ENCODE measurements around the gene CDHR3. TPM values are rescaled to one million over a fixed set of nuclear protein-coding genes. Genes with fewer than 3 reads are reported as not detected.

The CDHR3 gene
- total and polyA plus RNA-seq, 10 of the 15 experiments (the other 5 are each of a cell fraction or from before 2014, with no cell fraction given): 0.06 to 0.11 TPM; not detected in 8

DNA sequence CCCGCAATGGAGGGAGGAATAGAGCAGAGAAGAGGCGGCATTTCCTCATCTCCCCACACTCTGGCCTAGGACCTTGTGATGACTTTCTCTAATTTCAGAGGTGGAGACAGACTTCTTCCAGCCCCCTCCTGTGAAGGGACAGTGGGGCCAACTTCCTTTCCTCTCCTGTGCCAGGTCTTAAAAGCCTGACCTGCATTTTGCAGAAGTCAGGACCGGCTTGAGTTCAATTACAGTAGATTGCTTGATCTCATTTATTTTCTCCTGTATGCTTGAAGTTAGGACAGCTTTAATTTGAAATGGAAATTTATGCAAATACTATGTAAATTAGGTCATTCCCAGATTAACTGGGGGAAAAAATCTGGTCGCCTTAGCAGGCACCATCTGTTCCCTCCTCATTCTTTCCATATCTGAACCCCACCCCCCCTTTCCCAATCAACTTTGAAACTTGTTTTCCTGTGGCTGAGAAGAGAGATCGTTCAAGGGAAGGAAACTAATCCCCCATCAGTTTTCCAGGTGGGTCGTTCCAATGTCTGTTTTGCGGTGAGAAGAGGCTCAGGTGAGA is 92.0 kb downstream of the CDHR3 start:
- H3K27me3 ChIP-seq (replicated peaks in 1 of 2; ENCODE audit: control insufficient read depth in 2 of 2, insufficient read depth in 2 of 2, low read length in 1 of 2): 0 out of 4 replicates have a peak, but pooled peaks cover 0 to 1% of the 10 kb centered on the region in 2 experiments
- H3K9me3 ChIP-seq (replicated peaks; ENCODE audit: control insufficient read depth, insufficient read depth, low read length): peaks cover 2% of the 10 kb centered on the region; the same call in 1 of the 3 replicates
- no peaks in the 10 kb centered on the region for H3K79me2 ChIP-seq (ENCODE audit: control insufficient read depth, insufficient read depth, low read length)
- no peak overlapping the region for H3K4me2 ChIP-seq (ENCODE audit: control insufficient read depth, insufficient read depth)
- no peak overlapping the region for H3K27ac ChIP-seq (ENCODE audit: control insufficient read depth, insufficient read depth)
- no peak for ATAC-seq
- RAD21 ChIA-PET (ENCODE audit: unreplicated experiment): interaction anchor here (5.0 kb wide), 1 partner anchor 99 kb away, joined by 133 read pairs; no protein-coding TSS in a partner anchor
- POLR2A ChIA-PET: no interaction called here
- SMC1A ChIA-PET (ENCODE audit: uncharacterized antibody, unreplicated experiment): interaction anchor here (1.4 to 8.8 kb wide), 5 partner anchors 18 to 110 kb away, joined by 4 to 223 read pairs (median 26); no protein-coding TSS in a partner anchor
- in situ Hi-C loops (cut with MboI) (loop anchor here (5.0 kb wide), 1 partner anchor 97 kb away; no protein-coding TSS in a partner anchor), intact Hi-C loops (cut with micrococcal nuclease; ENCODE audit: unreplicated experiment) (loop anchor here (10.0 kb wide), 1 partner anchor 410 kb away; no protein-coding TSS in a partner anchor)
- FAIRE-seq: no peak
- H2AFZ ChIP-seq (ENCODE audit: control insufficient read depth, low read depth, low read length): no peak overlapping the region
- CTCF ChIA-PET: interaction anchor here (1.5 to 9.2 kb wide), 6 partner anchors 16 to 111 kb away, joined by 4 to 288 read pairs (median 48); partner anchors contain the start of gene SYPL1
- TF ChIP-seq ZNF622 (IDR thresholded peaks at IDR 0.05): no peak
- TF ChIP-seq, protein P1, sequence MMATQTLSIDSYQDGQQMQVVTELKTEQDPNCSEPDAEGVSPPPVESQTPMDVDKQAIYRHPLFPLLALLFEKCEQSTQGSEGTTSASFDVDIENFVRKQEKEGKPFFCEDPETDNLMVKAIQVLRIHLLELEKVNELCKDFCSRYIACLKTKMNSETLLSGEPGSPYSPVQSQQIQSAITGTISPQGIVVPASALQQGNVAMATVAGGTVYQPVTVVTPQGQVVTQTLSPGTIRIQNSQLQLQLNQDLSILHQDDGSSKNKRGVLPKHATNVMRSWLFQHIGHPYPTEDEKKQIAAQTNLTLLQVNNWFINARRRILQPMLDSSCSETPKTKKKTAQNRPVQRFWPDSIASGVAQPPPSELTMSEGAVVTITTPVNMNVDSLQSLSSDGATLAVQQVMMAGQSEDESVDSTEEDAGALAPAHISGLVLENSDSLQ (IDR thresholded peaks at IDR 0.05): no peak
- no peak for TF ChIP-seq ZNF207 (IDR thresholded peaks at IDR 0.05; ENCODE audit: borderline replicate concordance)
- TF ChIP-seq, protein P2, sequence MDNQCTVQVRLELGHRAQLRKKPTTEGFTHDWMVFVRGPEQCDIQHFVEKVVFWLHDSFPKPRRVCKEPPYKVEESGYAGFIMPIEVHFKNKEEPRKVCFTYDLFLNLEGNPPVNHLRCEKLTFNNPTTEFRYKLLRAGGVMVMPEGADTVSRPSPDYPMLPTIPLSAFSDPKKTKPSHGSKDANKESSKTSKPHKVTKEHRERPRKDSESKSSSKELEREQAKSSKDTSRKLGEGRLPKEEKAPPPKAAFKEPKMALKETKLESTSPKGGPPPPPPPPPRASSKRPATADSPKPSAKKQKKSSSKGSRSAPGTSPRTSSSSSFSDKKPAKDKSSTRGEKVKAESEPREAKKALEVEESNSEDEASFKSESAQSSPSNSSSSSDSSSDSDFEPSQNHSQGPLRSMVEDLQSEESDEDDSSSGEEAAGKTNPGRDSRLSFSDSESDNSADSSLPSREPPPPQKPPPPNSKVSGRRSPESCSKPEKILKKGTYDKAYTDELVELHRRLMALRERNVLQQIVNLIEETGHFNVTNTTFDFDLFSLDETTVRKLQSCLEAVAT (IDR thresholded peaks at IDR 0.05): no peak
- TF ChIP-seq, protein P3, sequence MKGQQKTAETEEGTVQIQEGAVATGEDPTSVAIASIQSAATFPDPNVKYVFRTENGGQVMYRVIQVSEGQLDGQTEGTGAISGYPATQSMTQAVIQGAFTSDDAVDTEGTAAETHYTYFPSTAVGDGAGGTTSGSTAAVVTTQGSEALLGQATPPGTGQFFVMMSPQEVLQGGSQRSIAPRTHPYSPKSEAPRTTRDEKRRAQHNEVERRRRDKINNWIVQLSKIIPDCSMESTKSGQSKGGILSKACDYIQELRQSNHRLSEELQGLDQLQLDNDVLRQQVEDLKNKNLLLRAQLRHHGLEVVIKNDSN (IDR thresholded peaks at IDR 0.05; ENCODE audit: borderline replicate concordance, extremely low read length, insufficient read depth, low read depth, low read length): no peak
- no peak for TF ChIP-seq MTA3 (IDR thresholded peaks at IDR 0.05; ENCODE audit: borderline replicate concordance, low read length)
- TF ChIP-seq IRF4 (IDR thresholded peaks at IDR 0.05; ENCODE audit: low read depth, low read length): no peak
- no peak for TF ChIP-seq SPI1 (IDR thresholded peaks at IDR 0.05; ENCODE audit: borderline replicate concordance, insufficient read depth, low read depth, low read length)
- TF ChIP-seq CHD1 (IDR thresholded peaks at IDR 0.05; ENCODE audit: low read depth, low read length): no peak
- TF ChIP-seq HDAC6 (IDR thresholded peaks at IDR 0.05; ENCODE audit: unreplicated experiment): no peak
- TF ChIP-seq ZZZ3 (IDR thresholded peaks at IDR 0.05; ENCODE audit: control insufficient read depth, insufficient read length, low read depth): no peak
- TF ChIP-seq CEBPB (IDR thresholded peaks at IDR 0.05; ENCODE audit: borderline replicate concordance in 1 of 2, low read depth in 2 of 2, low read length in 2 of 2): no peak
- TF ChIP-seq, protein P4, sequence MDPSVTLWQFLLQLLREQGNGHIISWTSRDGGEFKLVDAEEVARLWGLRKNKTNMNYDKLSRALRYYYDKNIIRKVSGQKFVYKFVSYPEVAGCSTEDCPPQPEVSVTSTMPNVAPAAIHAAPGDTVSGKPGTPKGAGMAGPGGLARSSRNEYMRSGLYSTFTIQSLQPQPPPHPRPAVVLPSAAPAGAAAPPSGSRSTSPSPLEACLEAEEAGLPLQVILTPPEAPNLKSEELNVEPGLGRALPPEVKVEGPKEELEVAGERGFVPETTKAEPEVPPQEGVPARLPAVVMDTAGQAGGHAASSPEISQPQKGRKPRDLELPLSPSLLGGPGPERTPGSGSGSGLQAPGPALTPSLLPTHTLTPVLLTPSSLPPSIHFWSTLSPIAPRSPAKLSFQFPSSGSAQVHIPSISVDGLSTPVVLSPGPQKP (IDR thresholded peaks at IDR 0.05; ENCODE audit: low read depth, low read length): no peak
- TF ChIP-seq MEF2B (IDR thresholded peaks at IDR 0.05; ENCODE audit: partially characterized antibody, poor library complexity, severe bottlenecking): no peak
- no peak for TF ChIP-seq MTA2 (IDR thresholded peaks at IDR 0.05; ENCODE audit: low read depth)
- H3K4me3 ChIP-seq: no peak overlapping the region
- no TSS peak for BruUV-seq (replicated peaks)
- 77% methylated on average over 7 of the region's 7 CpGs for WGBS (ENCODE audit: insufficient coverage, insufficient replicate concordance, low lambda C conversion rate, missing lambda C conversion rate)
- no peaks in the 10 kb centered on the region for H3K36me3 ChIP-seq (ENCODE audit: control insufficient read depth in 2 of 2, insufficient read depth in 2 of 2, low read length in 1 of 2)
- no peak for DNase-seq (ENCODE audit: low read depth, low spot score)
- H4K20me1 ChIP-seq (ENCODE audit: control insufficient read depth, insufficient read depth): no peaks in the 10 kb centered on the region
- H3K4me1 ChIP-seq (ENCODE audit: control insufficient read depth, insufficient read depth, low read length): peaks cover 36% of the 10 kb centered on the region
- H3K9ac ChIP-seq (ENCODE audit: control insufficient read depth, insufficient read depth, low read length): no peak overlapping the region

Data from GM12878 (cell line).